Ovary (tissue), 9 donors: ENCODE data around the gene WDR6. TPM values are rescaled to one million over a fixed set of nuclear protein-coding genes. Genes with fewer than 3 reads are reported as not detected.

Experiments used
- DNase-seq, 5 donors: peaks; one replicate each; pipeline ENCODE4 v3.0.0-alpha.2; 2019 to 2020
- H3K27ac ChIP-seq, 2 donors: fragments of 200-600 bp; one replicate each; pipeline versions ENCODE4 v1.5.1 to v1.8.0; 2019 to 2022
- H3K27me3 ChIP-seq: fragments of 200-600 bp; one replicate; pipeline ENCODE4 v1.8.0; 2022
- H3K36me3 ChIP-seq: fragments of 200-600 bp; sonication (generic); one replicate; pipeline ENCODE4 v1.5.1; 2019
- H3K4me1 ChIP-seq: one replicate; pipeline ENCODE4 v1.8.1; 2013; ENCODE audit warnings: mild to moderate bottlenecking, moderate library complexity; ENCODE audit not compliant: insufficient read depth
- H3K4me3 ChIP-seq: fragments of 200-600 bp; sonication (generic); one replicate; pipeline ENCODE4 v1.5.1; 2017
- H3K9me3 ChIP-seq, 2 donors: fragments of 200-600 bp in 1 of 2; sonication (generic) in 1 of 2; one replicate each; pipeline versions ENCODE4 v1.5.1 to v1.8.1; 2013 to 2019; ENCODE audit warnings: mild to moderate bottlenecking in 1 of 2, moderate library complexity in 1 of 2
- EP300 ChIP-seq: sonication (generic); formaldehyde crosslinking; IDR thresholded peaks from one replicate; pipeline ENCODE4 v1.6.1; 2017; ENCODE audit warnings: antibody characterized with exemption
- POLR2A ChIP-seq: fragments of 450-650 bp; IDR thresholded peaks from one replicate; pipeline ENCODE4 v1.6.1; 2017; ENCODE audit warnings: antibody characterized with exemption, mild to moderate bottlenecking, moderate library complexity
- WGBS, 3 donors: extraction: QIAGEN DNeasy Blood & Tissue Kit in 1 of 3; methylation state at CpG; one replicate each; pipeline versions ENCODE4 v1.1.5 to v1.1.7; 2013 to 2017; 5-methylcytosine and 5-hydroxymethylcytosine counted together
- intact Hi-C, 4 donors: fragments of 100-400 bp; cut with DNase I; formaldehyde crosslinking; loops; one replicate each; pipeline versions ENCODE4 v1.11.0 to v1.15.1; 2022 to 2023
- polyA plus RNA-seq, 2 donors: library from polyadenylated mRNA; stranded (reverse); fragments of 200-250 nt in 1 of 2; fragments of 350-450 nt in 1 of 2; fragmentation: Illumina TruSeq in 1 of 2; extraction: RNeasy Lipid Tissue Mini Kit (QIAGEN cat#74804) in 1 of 2; gene quantifications; one replicate each; pipeline ENCODE4 v1.2.3, GENCODE V29; 2013 to 2014
- total RNA-seq, 7 donors: library from RNA; depleted of rRNA in 2 of 7; stranded (reverse); fragments of >200 nt in 2 of 7; fragmentation: NEBNext Ultra II Directional in 3 of 7; extraction: Animal tissue kit (Norgen Biotek cat#: 25700) in 3 of 7; gene quantifications; one replicate each; pipeline versions ENCODE4 v1.1.0 to v1.2.4, GENCODE V29; 2016 to 2023
- TF ChIP-seq, protein P1 (sequence below), 3 donors: fragments of 450-650 bp in 2 of 3; fragments of 200-600 bp in 1 of 3; IDR thresholded peaks; one replicate each; pipeline versions ENCODE4 v1.5.1 to v1.8.0; 2016 to 2022; ENCODE audit warnings: antibody characterized with exemption in 3 of 3, mild to moderate bottlenecking in 1 of 3
- donor health status: DM: no; HTN: no; CAD: no; lungs with moderate emphysema.
- donor health status: DM: no; HTN: no; CAD: no.
- donor health status: Bipolar disorder and iron deficiency.
- donor health status: DM: yes; HTN: yes; CAD: no.
- donor health status: DM: no; HTN: no; CAD: no.
- donor health status: DM: yes; HTN: yes; CAD: no.

The WDR6 gene
- total and polyA plus RNA-seq, 9 donors = 109 to 289 (median 196) TPM

DNA sequence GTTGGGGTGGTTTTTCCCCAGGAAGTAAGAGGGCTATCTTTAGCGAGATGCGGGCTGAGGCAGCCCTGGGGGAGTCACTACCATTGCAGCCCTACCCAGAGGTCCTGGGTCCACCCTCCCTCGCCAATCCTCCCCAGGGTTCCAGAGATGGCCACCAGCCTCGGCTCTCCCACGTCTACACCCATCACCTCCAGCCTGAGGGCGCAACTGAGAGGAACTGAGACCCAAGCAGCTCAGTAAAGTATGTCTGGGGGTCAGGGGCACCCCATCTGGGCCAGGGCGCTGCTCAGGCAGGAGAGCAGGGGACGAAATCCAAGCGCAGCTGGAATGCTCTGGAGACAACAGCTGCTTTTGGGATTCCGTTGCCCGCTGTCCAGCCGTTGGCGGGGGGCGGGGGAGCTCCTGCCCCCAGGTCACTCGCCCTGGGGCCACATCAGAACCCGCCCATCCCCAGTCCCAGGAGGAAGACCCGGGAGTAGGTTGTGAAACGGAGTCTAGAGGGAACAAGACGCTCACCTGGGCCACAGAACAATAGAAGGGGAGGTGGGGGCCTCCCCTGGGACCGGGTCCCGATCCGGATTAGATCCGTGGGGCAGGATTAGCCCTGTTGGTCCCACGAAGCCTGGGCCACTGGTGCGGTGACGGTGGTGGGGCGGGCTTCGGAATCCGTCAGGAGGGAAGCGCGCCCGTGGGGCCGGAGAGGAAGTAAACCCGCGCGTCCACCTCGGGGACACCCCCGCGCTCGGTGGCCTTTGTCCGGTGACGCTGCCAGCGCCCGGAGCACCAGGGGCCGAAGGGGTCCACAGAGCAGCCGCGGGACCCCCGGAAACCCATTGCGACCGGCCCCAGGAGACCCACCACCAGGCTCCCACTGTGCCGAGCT lies 13.4 kb downstream of the WDR6 start:
- Histone ChIP-seq H3K27ac (peak overlapping the region; percentile 70 to 98), H3K27me3 (no peaks in the 10 kb centered on the region), H3K36me3 (no peaks in the 10 kb centered on the region), H3K4me3 (peak overlapping the region; percentile 94), H3K9me3 (no peaks in the 10 kb centered on the region), H3K4me1 (peaks cover 10% of the 10 kb centered on the region)
- intact Hi-C loops = loop anchor here in 1 of 4 donors (10.0 kb wide), 1 partner anchor 106 kb away; the partner anchor contains the start of gene ARIH2
- TF ChIP-seq, protein P1, sequence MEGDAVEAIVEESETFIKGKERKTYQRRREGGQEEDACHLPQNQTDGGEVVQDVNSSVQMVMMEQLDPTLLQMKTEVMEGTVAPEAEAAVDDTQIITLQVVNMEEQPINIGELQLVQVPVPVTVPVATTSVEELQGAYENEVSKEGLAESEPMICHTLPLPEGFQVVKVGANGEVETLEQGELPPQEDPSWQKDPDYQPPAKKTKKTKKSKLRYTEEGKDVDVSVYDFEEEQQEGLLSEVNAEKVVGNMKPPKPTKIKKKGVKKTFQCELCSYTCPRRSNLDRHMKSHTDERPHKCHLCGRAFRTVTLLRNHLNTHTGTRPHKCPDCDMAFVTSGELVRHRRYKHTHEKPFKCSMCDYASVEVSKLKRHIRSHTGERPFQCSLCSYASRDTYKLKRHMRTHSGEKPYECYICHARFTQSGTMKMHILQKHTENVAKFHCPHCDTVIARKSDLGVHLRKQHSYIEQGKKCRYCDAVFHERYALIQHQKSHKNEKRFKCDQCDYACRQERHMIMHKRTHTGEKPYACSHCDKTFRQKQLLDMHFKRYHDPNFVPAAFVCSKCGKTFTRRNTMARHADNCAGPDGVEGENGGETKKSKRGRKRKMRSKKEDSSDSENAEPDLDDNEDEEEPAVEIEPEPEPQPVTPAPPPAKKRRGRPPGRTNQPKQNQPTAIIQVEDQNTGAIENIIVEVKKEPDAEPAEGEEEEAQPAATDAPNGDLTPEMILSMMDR (IDR thresholded peaks at IDR 0.05) = no peak
- no peak for TF ChIP-seq EP300
- TF ChIP-seq POLR2A = no peak
- DNase-seq = peak in 4 of 5 donors; percentile 50 to 70 (median 62)
- WGBS, 3 donors = 2 to 3% (median 3%) methylated on average over 50 to 51 of the region's 51 CpGs

DNA sequence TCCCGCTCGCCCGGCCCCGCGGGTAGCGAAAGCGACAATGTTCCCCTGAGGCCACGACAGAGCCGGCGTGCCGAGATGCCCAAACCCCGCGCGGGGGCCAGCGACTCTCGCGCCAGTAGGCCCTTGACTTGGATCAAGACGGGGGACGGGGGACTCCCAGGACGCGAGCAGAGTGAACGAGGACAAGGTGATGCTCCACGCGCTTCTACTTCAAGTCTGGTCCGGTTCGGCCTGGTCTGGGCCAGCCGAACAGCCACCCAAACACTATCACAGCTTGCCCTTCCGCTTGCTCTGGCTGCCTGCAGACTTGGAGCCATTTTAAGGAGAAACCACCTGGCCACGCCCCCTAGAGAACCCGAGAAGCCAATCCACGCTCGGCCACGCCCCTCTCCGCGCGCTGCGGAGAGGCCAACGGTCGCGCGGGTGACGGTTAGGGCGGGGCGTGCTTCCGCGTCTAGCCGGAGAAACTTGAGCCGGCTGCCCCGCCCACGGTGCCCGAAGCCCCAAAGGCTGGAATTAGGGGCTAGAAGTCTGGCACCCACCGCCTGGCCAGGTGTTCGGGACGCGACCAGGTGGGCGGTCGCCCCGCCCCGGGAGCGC lies 14.1 kb downstream of the WDR6 start:
- peak overlapping the region; percentile 94 for H3K4me3 ChIP-seq
- no peaks in the 10 kb centered on the region for H3K27me3 ChIP-seq
- H3K36me3 ChIP-seq = no peaks in the 10 kb centered on the region
- intact Hi-C loops = loop anchor here in 1 of 4 donors (10.0 kb wide), 1 partner anchor 107 kb away; the partner anchor contains the start of gene ARIH2
- H3K27ac ChIP-seq = peak overlapping the region; percentile 97 to 98
- peak; percentile 99 to 100 (median 100) for DNase-seq
- H3K9me3 ChIP-seq = no peaks in the 10 kb centered on the region
- WGBS, 3 donors = 0 to 1% (median 0%) methylated on average over 52 to 60 of the region's 60 CpGs
- no peak for TF ChIP-seq EP300
- peak; percentile 92 for TF ChIP-seq POLR2A
- peaks cover 12% of the 10 kb centered on the region for H3K4me1 ChIP-seq

DNA sequence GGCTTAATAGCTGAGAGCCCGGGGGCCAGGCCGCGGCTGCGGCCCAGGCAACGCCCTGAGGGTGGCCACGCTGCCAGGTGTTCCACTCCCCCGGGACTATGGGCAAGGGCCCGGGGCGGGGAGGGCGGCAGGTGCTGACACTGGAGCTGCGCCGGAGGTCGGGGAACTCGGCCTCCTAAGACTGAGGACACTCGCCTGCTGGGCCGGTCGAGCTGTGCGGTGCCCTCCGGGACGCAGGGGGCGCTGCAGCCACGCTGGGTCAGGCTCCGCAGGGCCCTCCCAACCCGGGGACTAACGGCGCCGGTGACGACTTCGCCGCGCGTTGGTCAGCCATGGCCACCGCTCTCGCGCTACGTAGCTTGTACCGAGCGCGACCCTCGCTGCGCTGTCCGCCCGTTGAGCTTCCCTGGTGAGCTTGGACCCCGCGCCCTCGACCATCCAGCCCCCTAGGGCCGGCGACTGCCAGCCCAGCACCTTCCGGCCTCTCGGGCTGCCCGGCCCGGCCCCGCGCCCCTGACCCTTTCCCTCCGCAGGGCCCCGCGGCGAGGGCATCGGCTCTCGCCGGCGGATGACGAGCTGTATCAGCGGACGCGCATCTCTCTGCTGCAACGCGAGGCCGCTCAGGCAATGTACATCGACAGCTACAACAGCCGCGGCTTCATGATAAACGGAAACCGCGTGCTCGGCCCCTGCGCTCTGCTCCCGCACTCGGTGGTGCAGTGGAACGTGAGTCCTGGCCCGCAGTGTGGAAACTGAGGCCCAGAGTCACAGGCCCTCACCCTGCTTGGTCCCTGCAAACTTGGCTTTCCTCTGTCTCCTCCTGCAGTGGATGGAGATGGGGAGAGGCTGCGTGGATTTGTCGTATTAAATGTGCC lies 14.9 kb downstream of the WDR6 start, which contains the start of gene NDUFAF3:
Gene NDUFAF3 (plus strand): TSS at position 309 of the 875 bp plus-strand sequence. CDS start 24 bp downstream, at position 333.
- Histone ChIP-seq H3K4me1 (peaks cover 12% of the 10 kb centered on the region), H3K4me3 (peak within 1 kb of the TSS; percentile 94), H3K27ac (peak within 1 kb of the TSS; percentile 97 to 98), H3K27me3 (no peaks in the 10 kb centered on the region), H3K36me3 (no peaks in the 10 kb centered on the region), H3K9me3 (no peaks in the 10 kb centered on the region)
- TF ChIP-seq EP300 (no peak), POLR2A (peak; percentile 95)
- TF ChIP-seq, protein P1 (IDR thresholded peaks at IDR 0.05) = peak; percentile 99
- peak; percentile 90 to 95 (median 93) for DNase-seq
- intact Hi-C loops = loop anchor here in 1 of 4 donors (10.0 kb wide), 1 partner anchor 107 kb away; the partner anchor contains the start of gene ARIH2
- 0 to 1% (median 0%) methylated on average over 32 to 83 of the region's 83 CpGs for WGBS, 3 donors

DNA sequence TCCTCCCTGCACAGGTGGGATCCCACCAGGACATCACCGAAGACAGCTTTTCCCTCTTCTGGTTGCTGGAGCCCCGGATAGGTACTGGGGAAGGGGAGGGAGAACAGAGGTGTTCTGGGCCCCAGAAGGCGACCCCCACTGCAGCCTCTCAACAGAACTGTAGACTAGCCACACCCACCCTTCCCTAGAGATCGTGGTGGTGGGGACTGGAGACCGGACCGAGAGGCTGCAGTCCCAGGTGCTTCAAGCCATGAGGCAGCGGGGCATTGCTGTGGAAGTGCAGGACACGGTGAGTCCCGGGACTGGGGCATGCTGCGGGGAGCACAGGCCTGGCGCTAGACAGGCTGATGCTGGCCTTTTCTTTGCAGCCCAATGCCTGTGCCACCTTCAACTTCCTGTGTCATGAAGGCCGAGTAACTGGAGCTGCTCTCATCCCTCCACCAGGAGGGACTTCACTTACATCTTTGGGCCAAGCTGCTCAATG lies 15.5 kb downstream of the WDR6 start:
- intact Hi-C loops = loop anchor here in 1 of 4 donors (10.0 kb wide), 1 partner anchor 108 kb away; the partner anchor contains the start of gene ARIH2
- Histone ChIP-seq H3K9me3 (no peaks in the 10 kb centered on the region), H3K27ac (peak overlapping the region; percentile 97 to 98), H3K4me3 (peak overlapping the region; percentile 94), H3K4me1 (peaks cover 9% of the 10 kb centered on the region), H3K36me3 (no peaks in the 10 kb centered on the region), H3K27me3 (no peaks in the 10 kb centered on the region)
- DNase-seq = peak in 4 of 5 donors; percentile 28 to 44 (median 38)
- WGBS, 3 donors = 15 to 21% (median 16%) methylated on average over 12 of the region's 12 CpGs
- no peak for TF ChIP-seq EP300
- TF ChIP-seq POLR2A = no peak
- TF ChIP-seq, protein P1 (IDR thresholded peaks at IDR 0.05) = no peak
